IPS-20b (cell line): ENCODE data around the gene ASCL5.

Source experiments
- H3K27ac ChIP-seq: one replicate; pipeline ENCODE4 v1.5.1; 2013; ENCODE audit warnings: low read length
- H3K27me3 ChIP-seq: 2 replicates; pipeline ENCODE4 v1.6.1; 2013; ENCODE audit warnings: mild to moderate bottlenecking, low read length, inconsistent platforms; ENCODE audit not compliant: insufficient read depth
- H3K36me3 ChIP-seq: 2 replicates; pipeline ENCODE4 v1.6.1; 2013; ENCODE audit warnings: low read depth, mild to moderate bottlenecking, inconsistent platforms, low read length, moderate library complexity; ENCODE audit not compliant: insufficient read depth
- H3K4me1 ChIP-seq: 2 replicates; pipeline ENCODE4 v1.6.1; 2013; ENCODE audit warnings: mild to moderate bottlenecking, control low read depth, inconsistent platforms, low read length, moderate library complexity; ENCODE audit not compliant: insufficient read depth
- H3K4me3 ChIP-seq: 2 replicates; pipeline ENCODE4 v1.5.1; 2013; ENCODE audit warnings: mild to moderate bottlenecking, low read length, inconsistent platforms
- H3K9ac ChIP-seq: 2 replicates; pipeline ENCODE4 v1.6.1; 2013; ENCODE audit warnings: low read depth, mild to moderate bottlenecking, inconsistent platforms, low read length, moderate library complexity
- H3K9me3 ChIP-seq: 2 replicates; pipeline ENCODE4 v1.6.1; 2013; ENCODE audit warnings: mild to moderate bottlenecking, low read depth, low read length, inconsistent platforms; ENCODE audit not compliant: insufficient read depth

The ASCL5 gene

DNA sequence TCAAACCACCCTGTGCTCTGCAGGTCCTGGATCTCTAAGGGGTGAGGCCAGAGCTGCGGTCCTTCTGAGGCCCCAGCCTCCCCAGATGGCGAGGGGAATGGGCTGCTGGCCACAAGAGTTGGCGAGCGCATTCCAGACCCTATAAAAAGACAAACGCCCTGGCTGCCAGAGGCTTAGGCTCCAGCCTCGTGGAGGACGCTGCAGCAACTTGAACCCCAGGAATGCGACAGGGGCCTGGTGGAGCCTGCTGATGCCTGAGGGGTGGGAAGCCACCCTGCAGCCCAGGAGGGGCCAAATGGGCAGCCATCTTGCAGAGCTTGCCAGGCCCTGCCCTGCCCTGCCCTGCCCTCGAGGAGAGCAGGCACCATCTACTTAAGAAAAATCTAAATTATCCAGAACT is 23.3 kb downstream of the ASCL5 start:
- Histone ChIP-seq H3K9me3 (no peaks in the 10 kb centered on the region), H3K9ac (no peak overlapping the region), H3K27me3 (peaks cover 5% of the 10 kb centered on the region; the same call in 1 of the 2 replicates), H3K4me1 (no peaks in the 10 kb centered on the region; the same call in 1 of the 2 replicates), H3K4me3 (no peak overlapping the region), H3K27ac (no peak overlapping the region), H3K36me3 (no peaks in the 10 kb centered on the region)

GRCh38 chr1:201100169-201100930 is 26.6 kb downstream of the ASCL5 start:
- peaks cover 4% of the 10 kb centered on the region; the same call in 1 of the 2 replicates for H3K27me3 ChIP-seq
- no peaks in the 10 kb centered on the region for H3K9me3 ChIP-seq
- no peaks in the 10 kb centered on the region for H3K4me1 ChIP-seq
- H3K4me3 ChIP-seq = no peak overlapping the region
- no peak overlapping the region for H3K9ac ChIP-seq
- no peaks in the 10 kb centered on the region for H3K36me3 ChIP-seq
- no peak overlapping the region for H3K27ac ChIP-seq

DNA sequence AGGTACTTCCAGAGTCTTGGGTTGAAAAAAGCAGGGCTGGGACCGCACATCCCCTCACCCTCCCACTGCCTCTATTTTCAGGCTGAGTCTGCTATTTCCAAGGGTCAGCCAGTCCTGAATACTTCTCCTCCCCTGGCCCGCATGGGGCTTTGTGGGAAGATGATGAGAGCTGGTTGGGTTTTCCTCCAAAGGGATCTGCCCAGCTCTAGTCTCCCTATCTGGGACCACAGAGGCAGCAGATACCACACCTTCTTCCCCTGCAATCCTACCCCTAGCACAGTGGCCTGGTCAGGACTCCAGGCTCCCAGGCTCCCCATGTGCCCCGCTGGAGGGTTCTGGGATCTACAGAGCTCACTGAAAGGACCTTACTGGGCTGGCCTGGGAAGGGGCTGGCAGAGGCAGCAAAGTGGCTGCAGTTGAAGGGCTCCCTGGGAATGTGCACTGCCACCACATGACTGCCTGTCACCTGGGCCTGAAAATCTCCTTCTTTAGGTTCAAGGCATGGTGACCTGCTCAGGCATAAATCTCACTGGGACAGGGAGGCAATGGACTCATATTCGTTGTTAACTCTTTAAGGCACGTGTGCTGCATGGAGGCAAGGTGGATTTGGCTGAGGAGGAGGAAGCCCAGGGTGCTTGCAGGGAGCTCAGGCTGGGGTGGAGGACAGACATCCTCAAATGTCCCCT is 27.8 kb downstream of the ASCL5 start:
- no peaks in the 10 kb centered on the region for H3K4me1 ChIP-seq
- H3K4me3 ChIP-seq = no peak overlapping the region
- no peak overlapping the region for H3K9ac ChIP-seq
- no peaks in the 10 kb centered on the region; the same call in 1 of the 2 replicates for H3K27me3 ChIP-seq
- no peak overlapping the region for H3K27ac ChIP-seq
- no peaks in the 10 kb centered on the region for H3K9me3 ChIP-seq
- no peaks in the 10 kb centered on the region for H3K36me3 ChIP-seq

GRCh38 chr1:201096977-201097856 is 29.8 kb downstream of the ASCL5 start:
- no peaks in the 10 kb centered on the region; the same call in 1 of the 2 replicates for H3K27me3 ChIP-seq
- H3K9ac ChIP-seq = no peak overlapping the region
- H3K4me3 ChIP-seq = no peak overlapping the region
- no peaks in the 10 kb centered on the region for H3K4me1 ChIP-seq
- no peak overlapping the region for H3K27ac ChIP-seq
- no peaks in the 10 kb centered on the region for H3K9me3 ChIP-seq
- H3K36me3 ChIP-seq = no peaks in the 10 kb centered on the region

DNA sequence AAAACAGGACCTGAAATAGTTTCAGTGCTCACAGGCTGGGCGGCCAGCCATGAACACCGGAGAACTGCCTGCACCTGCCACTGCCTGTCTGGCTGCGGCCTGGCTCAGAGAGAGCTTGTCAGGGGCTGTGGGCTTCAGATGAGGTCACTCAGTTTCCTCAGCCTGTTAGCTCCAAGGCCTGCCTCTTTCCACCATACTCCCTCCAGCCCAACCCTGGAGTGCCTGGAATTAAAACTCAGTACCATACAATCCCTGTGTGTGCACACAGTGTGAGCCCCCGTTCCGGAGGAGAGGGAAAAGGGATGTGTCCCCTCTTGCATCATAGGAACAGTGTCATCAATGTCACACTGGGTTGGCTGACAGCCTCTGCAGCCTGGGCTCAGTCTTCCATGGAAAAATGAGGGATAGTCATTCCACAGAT is 30.9 kb downstream of the ASCL5 start:
- H3K36me3 ChIP-seq = no peaks in the 10 kb centered on the region
- H3K9ac ChIP-seq = no peak overlapping the region
- H3K27me3 ChIP-seq = no peaks in the 10 kb centered on the region
- H3K4me3 ChIP-seq = no peak overlapping the region
- no peaks in the 10 kb centered on the region for H3K4me1 ChIP-seq
- no peak overlapping the region for H3K27ac ChIP-seq
- H3K9me3 ChIP-seq = no peaks in the 10 kb centered on the region

- no peaks in the 10 kb centered on the region for H3K4me1 ChIP-seq
- no peak overlapping the region for H3K4me3 ChIP-seq
- no peaks in the 10 kb centered on the region for H3K9me3 ChIP-seq
- no peaks in the 10 kb centered on the region for H3K27me3 ChIP-seq
- H3K27ac ChIP-seq = no peak overlapping the region
- no peaks in the 10 kb centered on the region for H3K36me3 ChIP-seq
- H3K9ac ChIP-seq = no peak overlapping the region
Observed at GRCh38 chr1:201095581-201095980, 31.4 kb downstream of the ASCL5 start.

DNA sequence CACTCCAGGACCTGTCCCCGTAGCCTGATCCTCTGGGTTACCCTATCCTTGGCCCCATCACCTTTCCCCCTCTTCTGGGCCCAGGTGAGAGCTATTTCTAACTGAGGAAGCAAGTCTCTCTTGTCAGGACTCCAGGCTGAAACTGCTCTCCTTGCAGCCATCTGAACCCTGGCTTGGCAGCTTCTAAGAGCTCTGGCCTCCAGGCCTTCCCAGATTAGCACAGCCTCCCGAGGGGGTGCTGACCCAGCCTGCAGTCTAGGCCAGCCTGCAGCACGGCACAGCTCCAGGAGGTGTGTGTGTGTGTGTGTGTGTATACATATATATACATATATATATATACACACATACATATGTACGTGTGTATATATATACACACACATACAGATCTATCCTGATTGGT is 32.2 kb downstream of the ASCL5 start:
- no peaks in the 10 kb centered on the region for H3K4me1 ChIP-seq
- no peaks in the 10 kb centered on the region for H3K36me3 ChIP-seq
- H3K9ac ChIP-seq = no peak overlapping the region
- H3K4me3 ChIP-seq = no peak overlapping the region
- no peak overlapping the region for H3K27ac ChIP-seq
- H3K9me3 ChIP-seq = no peaks in the 10 kb centered on the region
- no peaks in the 10 kb centered on the region for H3K27me3 ChIP-seq

DNA sequence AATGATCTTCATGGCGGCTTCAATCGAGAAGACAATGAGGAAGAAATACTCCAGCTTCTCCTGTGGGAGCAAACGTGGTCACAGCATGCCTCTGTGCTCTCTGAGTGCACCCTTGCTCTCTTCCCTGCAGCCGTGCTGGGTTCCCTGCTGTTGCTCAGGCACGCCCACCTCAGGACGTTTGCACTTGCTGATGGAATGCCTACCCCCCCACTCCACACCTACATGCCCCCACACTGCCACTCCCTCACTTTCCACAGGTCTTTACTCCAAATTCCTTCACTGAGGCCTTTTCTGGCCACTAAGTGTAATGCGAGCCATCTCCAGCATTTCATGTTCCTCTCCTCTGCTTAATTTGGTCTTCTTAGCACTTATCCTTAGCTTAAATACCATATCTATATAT is 33.0 kb downstream of the ASCL5 start:
- H3K36me3 ChIP-seq = no peaks in the 10 kb centered on the region
- H3K27me3 ChIP-seq = no peaks in the 10 kb centered on the region
- no peak overlapping the region for H3K27ac ChIP-seq
- H3K4me1 ChIP-seq = no peaks in the 10 kb centered on the region; the same call in 1 of the 2 replicates
- no peak overlapping the region for H3K9ac ChIP-seq
- H3K4me3 ChIP-seq = no peak overlapping the region
- no peaks in the 10 kb centered on the region for H3K9me3 ChIP-seq

GRCh38 chr1:201093561-201093960 is 33.4 kb downstream of the ASCL5 start:
- Histone ChIP-seq H3K36me3 (no peaks in the 10 kb centered on the region), H3K9me3 (no peaks in the 10 kb centered on the region), H3K4me1 (no peaks in the 10 kb centered on the region; the same call in 1 of the 2 replicates), H3K27me3 (no peaks in the 10 kb centered on the region), H3K27ac (no peak overlapping the region), H3K4me3 (no peak overlapping the region), H3K9ac (no peak overlapping the region)

DNA sequence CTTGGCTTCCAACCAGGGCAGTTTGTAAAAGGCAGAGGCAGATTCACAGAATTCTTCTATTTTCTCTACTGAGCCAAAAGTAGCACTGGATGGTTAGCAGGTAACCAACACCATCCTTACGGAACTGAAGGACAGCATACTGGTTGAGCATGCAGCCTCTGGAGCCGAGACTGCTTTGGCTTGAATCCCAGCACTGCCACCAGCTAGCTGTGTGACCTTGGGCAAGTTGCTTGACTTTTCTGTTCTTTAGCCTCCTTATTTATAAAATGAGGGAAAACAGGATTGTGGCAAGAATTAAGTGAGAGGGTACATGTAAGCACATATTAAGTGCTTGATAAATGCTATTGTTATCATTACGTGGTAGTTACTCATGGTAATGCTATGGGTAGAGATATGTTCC is 34.2 kb downstream of the ASCL5 start:
- H3K9me3 ChIP-seq = no peaks in the 10 kb centered on the region
- no peaks in the 10 kb centered on the region for H3K27me3 ChIP-seq
- no peak overlapping the region for H3K4me3 ChIP-seq
- H3K9ac ChIP-seq = no peak overlapping the region
- H3K36me3 ChIP-seq = no peaks in the 10 kb centered on the region
- H3K4me1 ChIP-seq = no peaks in the 10 kb centered on the region; the same call in 1 of the 2 replicates
- H3K27ac ChIP-seq = no peak overlapping the region

GRCh38 chr1:201091256-201091655 is 35.7 kb downstream of the ASCL5 start:
- no peak overlapping the region for H3K9ac ChIP-seq

More at GRCh38 chr1:201091256-201091655, 35.7 kb downstream of the ASCL5 start:
- no peaks in the 10 kb centered on the region for H3K9me3 ChIP-seq
- H3K4me3 ChIP-seq = no peak overlapping the region
- H3K27ac ChIP-seq = no peak overlapping the region
- no peaks in the 10 kb centered on the region for H3K27me3 ChIP-seq
- no peaks in the 10 kb centered on the region for H3K36me3 ChIP-seq
- no peaks in the 10 kb centered on the region; the same call in 1 of the 2 replicates for H3K4me1 ChIP-seq
